ENCODE data around the gene GSTM2.

The GSTM2 gene

DNA sequence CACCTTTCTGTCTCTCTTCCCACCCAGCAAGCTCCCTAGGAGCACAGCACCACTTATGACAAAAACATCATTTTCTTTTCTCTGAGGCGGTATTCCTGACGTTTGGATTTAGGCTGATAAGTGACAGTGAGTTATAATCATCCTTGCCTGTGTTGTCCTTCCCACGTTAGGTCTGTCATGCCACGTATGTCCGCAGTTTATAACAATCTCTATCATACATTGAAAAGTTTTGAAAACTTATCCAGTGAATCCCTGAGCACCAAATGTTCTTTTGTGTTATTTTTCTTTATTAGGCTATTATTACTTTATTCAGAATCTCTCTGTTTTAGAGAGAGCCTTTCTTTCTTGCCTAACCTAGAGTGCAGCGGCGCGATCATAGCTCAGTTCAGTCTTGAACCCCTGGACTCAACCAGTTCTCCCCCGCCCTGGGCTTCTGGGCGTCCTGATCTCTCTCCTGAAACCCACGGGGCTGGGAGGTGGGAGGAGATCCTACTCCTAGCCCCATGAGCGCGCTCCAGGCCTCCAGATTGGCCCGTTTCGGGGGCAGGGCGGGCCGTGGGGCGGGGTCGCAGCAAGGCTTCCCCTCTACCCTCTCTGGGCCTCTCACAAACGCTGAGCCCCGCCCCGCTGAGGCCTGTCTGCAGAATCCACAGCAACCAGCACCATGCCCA, at the start of gene GSTM2:
Gene GSTM2, plus strand, starts transcription at position 606 of the 671 bp plus-strand sequence. Its CDS starts 59 bp downstream, at position 665.
- peak; percentile 82 for DNase-seq (ENCODE audit: low spot score)

DNA sequence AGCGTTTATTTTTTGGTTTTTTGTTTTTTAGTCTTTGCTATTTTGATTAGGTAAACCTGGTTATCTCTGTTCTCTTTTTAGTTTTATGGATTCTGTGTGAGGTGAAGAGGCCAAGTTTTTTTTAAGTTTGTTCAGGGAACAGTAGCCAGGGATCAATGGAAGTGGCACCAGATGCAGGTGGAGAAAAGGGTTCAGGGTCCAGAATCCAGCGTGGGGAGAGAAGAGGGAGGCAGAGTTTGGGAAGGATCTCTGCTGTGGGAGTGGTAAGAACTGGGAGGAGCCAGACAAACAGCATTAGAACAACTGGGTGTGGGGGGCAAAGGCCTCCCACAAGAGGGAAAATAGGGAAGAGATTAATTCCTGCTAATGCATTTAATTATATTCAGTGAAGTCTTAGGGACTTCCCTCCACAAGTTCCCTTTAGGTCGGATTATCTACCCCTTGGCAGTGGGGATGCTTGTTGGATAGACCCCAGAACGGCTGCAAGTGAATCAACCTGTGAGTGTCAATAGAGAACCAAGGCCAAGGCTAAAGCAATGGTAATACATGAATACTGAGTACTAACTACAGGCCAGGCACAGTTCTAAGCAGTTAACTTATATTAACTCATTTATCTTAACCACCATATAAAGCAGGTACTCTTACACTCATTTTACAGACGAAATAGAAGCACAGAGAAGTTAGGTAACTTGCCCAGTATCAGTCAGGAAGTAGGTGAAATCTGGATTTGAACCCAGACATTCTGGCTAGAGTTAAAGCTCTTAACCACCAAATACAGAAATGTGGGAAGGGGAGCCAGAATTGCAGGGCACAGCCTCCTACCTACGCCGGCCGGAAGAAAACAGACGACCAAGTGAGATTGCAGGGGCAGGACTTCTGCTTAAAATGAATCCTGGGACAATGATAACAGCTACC, 48.9 kb upstream of the GSTM2 start:
- no peak for DNase-seq (ENCODE audit: low spot score)

DNA sequence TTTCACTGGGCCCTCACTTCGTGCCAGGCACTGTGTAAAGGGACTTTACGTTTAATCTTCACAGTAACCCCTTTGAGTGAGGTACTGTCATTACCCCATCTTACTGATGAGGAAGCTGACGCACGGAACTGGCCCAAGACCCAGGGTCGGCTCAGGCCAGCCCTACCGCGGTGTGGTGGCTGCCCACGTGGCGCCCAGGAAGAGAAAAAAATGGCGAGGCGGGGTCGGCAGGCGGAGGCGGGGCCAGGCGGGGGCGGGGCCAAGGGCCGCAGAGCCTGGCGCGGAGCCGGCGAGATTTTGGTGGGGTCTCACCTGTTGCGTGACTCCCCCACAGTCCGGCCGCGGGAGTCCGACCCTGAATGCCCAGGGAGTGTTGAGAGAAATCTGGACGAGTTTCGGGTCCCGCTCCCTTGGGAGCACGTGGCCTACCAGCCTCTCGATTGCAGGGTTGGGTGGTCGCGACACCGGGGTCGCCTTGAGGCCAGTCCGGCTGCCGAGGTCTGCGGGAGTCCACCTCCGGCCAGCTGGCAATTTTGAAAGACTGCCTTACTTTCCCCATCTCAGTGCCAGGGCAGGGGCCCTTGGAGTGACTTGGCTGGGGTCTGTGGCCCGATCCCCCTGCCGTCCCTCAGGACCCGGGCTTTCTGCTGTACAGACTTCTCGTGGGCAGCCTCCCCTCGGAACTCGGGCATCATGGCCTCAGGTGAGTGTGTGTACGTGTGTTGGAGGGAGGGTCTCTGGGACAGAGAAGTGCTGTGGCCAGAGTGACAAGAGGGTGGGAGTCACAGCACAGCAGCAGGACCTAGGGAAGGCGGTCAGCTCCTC, 48.1 kb upstream of the GSTM2 start, which contains the start of the genes AMPD2 and GNAT2:
Gene AMPD2, plus strand, starts transcription at position 262 of the 825 bp plus-strand sequence. CDS start 1,339 bp downstream, outside the sequence.
Gene GNAT2, minus strand, starts transcription at position 41 of the 825 bp plus-strand sequence. CDS start 6,746 bp downstream, outside the sequence.
- peak; percentile 65 for DNase-seq (ENCODE audit: low spot score)

DNA sequence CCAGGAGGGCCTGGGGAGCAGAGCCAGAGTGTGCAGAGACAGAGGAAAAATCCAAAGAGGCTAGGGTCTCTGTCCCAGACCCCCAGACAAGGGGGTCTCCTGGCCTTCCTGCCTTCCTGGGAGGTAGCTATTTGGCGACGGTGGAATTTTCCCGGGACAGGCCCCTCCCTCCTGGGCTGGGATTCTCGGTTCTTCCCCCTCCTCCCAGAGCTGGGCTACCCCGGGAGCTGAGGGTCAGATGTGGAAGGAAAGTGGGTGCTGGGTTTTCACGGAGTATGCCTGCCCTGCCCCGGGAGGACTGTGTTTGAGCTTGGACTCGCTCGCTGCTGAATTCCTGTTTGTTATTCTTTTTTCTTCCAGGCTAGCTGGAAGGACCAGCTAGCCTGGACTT, 47.5 kb upstream of the GSTM2 start:
- DNase-seq (ENCODE audit: low spot score), result no peak

DNA sequence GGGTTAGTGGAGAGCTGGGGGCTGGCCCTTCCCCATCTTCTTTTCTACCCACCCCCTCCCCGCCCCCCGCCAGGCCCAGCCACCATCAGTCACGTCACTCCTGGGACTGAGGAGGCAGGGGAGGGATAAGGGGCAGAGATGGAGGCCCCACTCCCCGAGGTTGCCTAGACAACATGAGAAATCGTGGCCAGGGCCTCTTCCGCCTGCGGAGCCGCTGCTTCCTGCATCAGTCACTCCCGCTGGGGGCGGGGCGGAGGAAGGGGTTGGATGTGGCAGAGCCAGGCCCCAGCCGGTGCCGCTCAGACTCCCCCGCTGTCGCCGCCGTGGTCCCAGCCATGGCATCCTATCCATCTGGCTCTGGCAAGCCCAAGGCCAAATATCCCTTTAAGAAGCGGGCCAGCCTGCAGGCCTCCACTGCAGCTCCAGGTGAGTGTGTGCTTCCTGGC, 47.0 kb upstream of the GSTM2 start:
- peak; percentile 96 for DNase-seq (ENCODE audit: low spot score)

DNA sequence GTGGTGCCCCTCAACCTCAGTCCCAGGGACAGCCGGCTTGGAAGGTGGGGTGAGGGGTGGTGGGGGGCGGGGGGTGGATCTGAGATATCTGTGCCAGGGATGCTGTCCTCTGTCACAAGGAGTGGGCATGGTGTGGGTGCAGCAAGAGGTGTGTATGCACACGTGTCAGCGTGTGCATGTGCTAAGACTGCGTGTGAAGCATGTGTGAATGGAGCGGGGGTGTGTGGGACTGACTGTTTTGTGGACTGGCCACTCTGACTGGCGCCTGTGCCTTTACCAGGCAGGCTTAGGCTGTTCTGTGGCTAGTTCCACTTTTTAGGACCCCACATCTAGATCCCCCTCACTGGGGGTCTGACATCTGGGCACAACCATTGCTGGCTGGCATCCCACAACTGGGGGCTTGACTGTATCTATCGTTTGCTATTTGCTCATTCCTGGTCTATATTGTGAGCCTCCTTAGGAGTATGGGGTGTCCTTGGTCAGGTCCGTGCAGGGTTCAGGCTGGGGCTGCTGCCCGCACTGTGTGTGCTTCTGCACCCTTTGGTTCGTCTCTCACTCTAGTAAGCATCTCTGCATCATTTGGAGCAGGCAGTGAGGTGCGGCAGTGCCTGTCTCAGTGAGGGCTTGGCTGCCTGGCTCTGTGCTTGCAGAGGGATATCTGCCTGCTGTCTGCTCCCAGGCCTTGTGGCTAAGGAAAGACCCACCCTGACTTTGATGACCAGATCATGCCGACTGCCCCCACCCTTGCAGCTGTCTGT, 46.3 kb upstream of the GSTM2 start:
- DNase-seq (ENCODE audit: low spot score), result no peak

DNA sequence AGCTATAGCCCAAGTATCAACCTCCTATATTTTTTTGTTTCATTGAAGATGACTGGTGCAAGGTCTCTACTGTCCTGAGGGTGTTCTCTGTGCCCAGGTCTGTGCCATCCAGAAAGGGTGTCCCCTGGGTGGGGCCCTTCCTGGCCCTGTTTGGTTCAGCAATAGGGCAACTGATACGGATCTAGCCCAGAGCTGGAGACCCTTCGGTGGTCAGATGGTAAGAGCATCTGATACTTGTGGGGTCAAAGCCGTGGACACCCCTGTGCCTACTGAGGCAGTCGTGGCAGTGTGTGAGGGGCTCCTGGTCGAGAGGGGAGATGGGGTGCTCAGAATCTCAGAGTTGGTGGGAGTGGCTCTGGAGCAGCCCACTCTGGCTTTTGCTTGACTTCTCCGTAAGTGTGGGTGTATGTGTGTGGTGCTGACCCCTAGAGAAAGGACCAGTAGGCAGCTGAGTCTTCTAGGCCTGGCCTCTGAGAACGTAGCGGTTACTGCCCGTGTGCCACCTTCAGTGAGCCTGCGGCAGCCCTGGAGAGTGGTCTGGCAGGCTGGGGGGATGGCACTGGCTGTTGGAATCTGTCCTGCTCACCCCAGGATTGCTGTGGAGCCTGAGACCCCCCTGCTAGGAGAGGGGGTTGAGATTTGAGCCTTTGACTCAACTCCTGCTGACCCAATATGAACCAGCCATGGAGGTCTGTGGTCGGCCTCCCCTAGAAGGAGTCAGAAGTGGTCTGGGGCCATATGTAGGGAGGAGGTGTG, 45.5 kb upstream of the GSTM2 start:
- no peak for DNase-seq (ENCODE audit: low spot score)

DNA sequence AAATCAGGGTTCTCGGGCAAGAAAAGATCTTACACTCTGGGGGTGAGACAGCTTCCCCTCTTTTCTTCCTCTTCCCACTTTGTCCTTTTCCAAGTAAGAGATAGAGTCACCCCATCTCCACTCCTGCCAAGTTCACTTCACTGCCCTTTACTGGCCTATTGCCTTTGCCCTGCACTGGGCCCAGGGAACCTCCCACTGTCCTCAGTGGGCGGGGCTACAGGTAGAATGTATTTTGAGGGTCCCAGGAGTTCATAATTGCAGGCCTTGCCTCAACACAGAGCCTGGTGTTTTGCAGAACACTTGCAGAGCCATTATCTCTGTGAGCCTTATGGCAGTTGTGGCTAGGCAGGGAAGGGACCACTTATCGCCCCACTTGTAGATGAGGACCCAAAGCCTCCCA, 45.0 kb upstream of the GSTM2 start:
- DNase-seq (ENCODE audit: low spot score), result no peak

DNA sequence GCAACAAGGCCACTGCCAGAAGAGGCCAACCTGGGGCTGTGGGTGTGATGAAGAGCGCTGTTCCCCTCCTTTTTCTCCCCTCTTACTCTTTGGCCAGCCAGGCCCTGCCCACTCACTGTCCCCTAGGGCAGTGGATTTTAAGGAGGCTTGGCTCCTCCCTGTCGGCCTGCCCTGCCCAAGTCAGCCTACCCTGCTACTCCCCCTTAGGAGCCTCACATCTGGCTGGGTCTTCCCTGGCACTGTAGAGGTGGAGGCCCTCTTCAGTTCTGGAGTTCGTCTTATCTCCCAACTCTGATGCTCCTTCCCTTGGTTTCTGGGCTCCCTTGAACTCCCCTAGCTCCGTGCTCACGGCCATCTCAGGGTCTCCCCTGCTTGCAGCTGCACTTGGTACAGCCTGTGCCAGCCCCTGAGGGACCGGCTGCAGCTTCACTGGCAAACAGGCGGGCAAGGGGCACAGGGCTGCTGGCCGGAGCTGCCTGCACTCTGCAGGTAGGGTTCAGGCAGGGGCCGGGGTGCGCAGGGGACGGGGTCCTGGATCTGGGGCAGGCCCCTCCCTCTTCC, 44.2 kb upstream of the GSTM2 start:
- no peak for DNase-seq (ENCODE audit: low spot score)

DNA sequence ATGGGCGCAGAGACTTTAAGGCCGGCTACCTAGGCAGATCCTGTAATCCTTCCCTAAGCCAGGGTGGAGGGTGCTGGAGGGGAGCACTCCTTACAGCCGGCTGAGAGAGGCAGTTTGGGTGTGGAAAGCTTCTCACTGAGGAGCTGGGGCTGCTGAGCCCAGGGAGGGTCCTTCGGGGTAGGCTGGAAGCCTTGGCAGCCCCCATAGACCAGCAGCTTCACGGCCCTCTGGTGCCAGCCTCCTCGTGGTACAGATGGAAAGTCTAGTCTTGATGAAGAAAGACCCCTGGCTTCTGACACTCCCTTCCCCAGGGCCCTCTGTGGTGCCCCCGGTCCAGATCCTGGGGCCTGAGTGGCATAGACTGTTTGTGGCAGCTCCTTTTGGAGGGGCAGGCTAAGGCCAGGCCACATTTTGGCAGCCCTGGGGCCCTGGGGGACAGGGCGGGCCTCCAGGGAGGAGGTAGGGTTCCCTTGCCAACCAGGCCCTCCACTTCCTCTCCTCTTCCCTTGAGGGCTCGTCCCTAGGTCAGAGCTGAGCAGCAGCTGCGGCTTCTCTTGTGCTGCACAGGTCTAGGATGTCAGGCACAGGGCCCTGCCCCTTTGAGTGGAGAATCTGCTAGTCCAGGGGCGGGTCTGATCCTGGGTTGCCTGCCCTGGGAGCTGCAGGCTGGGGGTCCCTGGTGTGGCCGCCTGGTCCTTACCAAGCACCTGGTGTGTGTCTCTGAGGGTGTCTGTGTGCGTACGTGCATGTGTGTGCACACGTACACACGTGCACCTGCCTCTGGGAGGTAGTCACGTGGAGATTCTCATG, 43.5 kb upstream of the GSTM2 start:
- peak; percentile 30 for DNase-seq (ENCODE audit: low spot score)

DNA sequence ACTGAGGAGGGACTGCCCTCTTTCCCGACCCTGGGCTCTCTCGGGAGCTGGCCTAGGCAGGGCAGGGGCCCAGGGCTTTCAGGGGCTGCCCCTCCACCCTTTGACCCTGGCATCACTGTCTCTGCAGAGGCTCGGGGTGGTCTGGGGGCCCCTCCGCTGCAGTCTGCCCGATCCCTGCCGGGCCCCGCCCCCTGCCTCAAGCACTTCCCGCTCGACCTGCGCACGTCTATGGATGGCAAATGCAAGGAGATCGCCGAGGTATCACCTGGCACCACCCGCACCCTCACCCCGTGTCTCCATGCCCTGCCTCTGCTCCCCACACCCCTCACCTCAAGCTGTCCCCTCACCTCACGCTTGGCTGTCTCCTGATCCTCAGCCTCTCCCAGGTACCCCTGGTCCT, 42.7 kb upstream of the GSTM2 start:
- no peak for DNase-seq (ENCODE audit: low spot score)

DNA sequence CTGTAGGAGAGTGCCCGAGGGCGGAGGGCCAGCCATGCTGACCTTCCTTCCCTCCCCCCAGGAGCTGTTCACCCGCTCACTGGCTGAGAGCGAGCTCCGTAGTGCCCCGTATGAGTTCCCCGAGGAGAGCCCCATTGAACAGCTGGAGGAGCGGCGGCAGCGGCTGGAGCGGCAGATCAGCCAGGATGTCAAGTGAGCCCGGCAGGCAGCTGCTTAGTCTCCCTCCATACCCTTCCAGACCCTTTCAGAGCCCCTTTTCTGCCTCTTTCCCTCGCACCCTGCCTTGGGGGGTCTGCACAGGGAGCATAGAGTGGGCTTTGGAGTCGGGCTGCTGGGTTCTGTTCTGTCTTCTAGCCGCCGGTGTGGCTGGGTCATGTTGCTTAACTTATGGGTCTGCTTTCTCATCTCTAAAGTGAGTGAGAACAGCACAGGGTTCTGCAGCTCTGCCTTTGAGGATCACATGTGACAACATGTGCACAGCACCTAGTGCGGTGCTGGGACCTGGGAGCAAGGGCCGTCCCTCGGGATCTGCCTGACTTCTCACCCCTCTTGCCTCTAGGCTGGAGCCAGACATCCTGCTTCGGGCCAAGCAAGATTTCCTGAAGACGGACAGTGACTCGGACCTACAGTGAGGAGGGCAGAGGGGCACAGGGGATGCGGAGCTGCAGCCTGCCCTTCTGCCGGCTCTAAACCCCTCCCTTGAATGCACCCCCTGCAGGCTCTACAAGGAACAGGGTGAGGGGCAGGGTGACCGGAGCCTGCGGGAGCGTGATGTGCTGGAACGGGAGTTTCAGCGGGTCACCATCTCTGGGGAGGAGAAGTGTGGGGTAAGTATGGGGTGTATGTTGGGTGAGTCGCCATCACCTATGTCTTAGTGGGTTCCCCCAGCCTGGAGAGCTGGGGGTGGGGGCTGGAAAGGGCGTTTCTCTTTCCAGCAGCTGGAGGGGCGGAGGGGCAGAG, 42.0 kb upstream of the GSTM2 start:
- DNase-seq (ENCODE audit: low spot score), result no peak

DNA sequence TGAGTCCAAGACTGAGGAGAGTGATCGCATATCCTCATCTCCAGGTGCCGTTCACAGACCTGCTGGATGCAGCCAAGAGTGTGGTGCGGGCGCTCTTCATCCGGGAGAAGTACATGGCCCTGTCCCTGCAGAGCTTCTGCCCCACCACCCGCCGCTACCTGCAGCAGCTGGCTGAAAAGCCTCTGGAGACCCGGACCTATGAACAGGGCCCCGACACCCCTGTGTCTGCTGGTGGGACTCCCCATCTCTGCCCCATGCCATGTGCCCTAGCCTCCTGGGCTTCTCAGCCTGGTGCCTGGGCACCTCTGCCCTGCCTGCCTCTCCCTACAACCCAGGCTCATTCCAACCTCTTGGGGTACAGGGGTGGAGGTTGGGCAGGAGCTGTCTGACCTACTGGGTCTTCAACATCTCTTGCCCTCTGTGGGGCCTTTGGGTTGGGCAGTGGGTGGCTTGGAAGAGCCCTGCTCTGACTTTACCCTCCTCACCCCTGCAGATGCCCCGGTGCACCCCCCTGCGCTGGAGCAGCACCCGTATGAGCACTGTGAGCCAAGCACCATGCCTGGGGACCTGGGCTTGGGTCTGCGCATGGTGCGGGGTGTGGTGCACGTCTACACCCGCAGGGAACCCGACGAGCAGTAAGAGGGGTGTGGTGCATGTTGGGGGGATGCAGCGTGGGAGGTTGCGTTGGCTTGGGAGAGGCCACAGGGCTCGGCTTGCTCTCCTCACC, 41.0 kb upstream of the GSTM2 start:
- DNase-seq (ENCODE audit: low spot score), result no peak

DNA sequence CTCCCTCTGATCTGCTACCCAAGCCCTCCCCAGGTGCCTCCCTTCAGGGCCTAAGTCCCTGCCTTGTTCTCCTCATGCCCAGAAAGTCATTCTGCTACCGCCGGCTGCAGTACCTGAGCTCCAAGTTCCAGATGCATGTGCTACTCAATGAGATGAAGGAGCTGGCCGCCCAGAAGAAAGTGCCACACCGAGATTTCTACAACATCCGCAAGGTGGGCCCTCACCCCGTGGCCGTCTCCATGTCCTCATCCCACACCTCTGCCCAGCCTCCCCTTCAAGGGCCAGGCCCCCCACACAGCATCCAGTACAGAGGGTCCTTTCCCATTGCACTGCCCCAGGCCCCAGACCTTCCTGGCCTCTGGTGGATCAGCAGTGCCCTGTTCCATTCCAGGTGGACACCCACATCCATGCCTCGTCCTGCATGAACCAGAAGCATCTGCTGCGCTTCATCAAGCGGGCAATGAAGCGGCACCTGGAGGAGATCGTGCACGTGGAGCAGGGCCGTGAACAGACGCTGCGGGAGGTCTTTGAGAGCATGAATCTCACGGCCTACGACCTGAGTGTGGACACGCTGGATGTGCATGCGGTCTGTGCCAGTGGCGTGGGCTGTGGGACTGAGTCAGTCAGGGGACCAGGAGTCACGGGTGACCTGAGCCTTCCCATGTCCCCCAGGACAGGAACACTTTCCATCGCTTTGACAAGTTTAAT, 40.0 kb upstream of the GSTM2 start:
- DNase-seq (ENCODE audit: low spot score), result no peak

DNA sequence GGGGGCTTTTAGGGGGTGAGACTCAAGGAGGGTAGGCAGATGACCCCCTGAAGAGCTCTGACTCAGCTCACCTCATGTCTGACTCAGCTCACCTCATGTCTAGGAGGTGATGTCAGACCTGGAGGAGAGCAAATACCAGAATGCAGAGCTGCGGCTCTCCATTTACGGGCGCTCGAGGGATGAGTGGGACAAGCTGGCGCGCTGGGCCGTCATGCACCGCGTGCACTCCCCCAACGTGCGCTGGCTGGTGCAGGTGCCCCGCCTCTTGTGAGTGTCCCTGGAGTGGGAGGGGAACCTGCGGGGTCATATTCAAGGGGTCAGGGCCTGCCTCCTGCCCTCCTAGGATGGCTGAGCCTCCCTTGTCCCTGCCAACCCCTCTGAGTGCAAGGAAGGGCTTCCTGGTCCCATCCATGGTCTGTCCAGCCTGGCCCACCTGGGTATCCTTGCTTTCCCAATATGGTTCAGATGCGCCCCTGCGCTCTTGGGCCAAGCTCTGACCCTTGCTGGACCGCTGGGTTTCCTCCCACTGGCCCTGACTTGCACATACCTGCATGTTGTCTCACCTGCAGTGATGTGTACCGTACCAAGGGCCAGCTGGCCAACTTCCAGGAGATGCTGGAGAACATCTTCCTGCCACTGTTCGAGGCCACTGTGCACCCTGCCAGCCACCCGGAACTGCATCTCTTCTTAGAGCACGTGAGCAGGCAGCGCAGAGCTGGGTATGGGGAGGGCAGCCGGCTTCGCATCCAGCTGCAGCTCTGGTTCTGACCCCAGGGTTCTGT, 39.1 kb upstream of the GSTM2 start:
- no peak for DNase-seq (ENCODE audit: low spot score)

Data from CD4-positive, alpha-beta T cell treated with Interleukin-6 at 100 ng/mL for 8 hours (primary cell).